Stimulated activated CD8-positive, alpha-beta memory T cell treated with anti-CD3 and anti-CD28 coated beads, Interleukin-15, amount 100 ng/mL, for 4 hours (primary cell): Measurements from ENCODE around the gene RUBCNL.
"Not testable (repeated sequence)": the region's sequence is repeated elsewhere in the genome, so short reads cannot be mapped to it uniquely, and the experiment has no call there.

Source experiments
- DNase-seq, 2 donors: peaks; one replicate each; pipeline ENCODE4 v3.0.0-alpha.2; 2020; ENCODE audit warnings: low read depth in 2 of 2

The RUBCNL gene

GRCh38 chr13:46387064-46387851 lies at the start of gene RUBCNL:
Gene RUBCNL, minus strand, starts transcription at chr13:46387252. Its CDS starts 14,777 bp downstream, at chr13:46372475.
- DNase-seq, result no peak

- not testable (repeated sequence) for DNase-seq
These were observed 42.5 kb upstream of the RUBCNL start for GRCh38 chr13:46429558-46429957.

GRCh38 chr13:46405457-46405856 lies 18.4 kb upstream of the RUBCNL start:
- DNase-seq, result no peak

GRCh38 chr13:46404733-46405100 lies 17.7 kb upstream of the RUBCNL start:
- no peak for DNase-seq

- no peak for DNase-seq
These were observed 17.0 kb upstream of the RUBCNL start for GRCh38 chr13:46403851-46404732.

- DNase-seq, result no peak
These were observed 15.1 kb upstream of the RUBCNL start for GRCh38 chr13:46402178-46402577.

GRCh38 chr13:46401432-46401831 lies 14.4 kb upstream of the RUBCNL start:
- DNase-seq, result no peak

GRCh38 chr13:46396341-46396740 lies 9.3 kb upstream of the RUBCNL start:
- no peak for DNase-seq

GRCh38 chr13:46392967-46393366 lies 5.9 kb upstream of the RUBCNL start:
- no peak for DNase-seq

- DNase-seq, result no peak
These were observed 2.7 kb upstream of the RUBCNL start for GRCh38 chr13:46389457-46390451.

- DNase-seq, result no peak
These were observed 1.8 kb upstream of the RUBCNL start for GRCh38 chr13:46388846-46389245.

GRCh38 chr13:46388308-46388707 lies 1.3 kb upstream of the RUBCNL start:
- no peak for DNase-seq

GRCh38 chr13:46386392-46387063 lies 524 bp downstream of the RUBCNL start:
- no peak for DNase-seq

- DNase-seq, result no peak
These were observed 1.1 kb downstream of the RUBCNL start for GRCh38 chr13:46385946-46386345.

GRCh38 chr13:46383383-46383782 lies 3.7 kb downstream of the RUBCNL start:
- no peak for DNase-seq

GRCh38 chr13:46382224-46382623 lies 4.8 kb downstream of the RUBCNL start:
- no peak for DNase-seq

GRCh38 chr13:46380242-46380641 lies 6.8 kb downstream of the RUBCNL start:
- DNase-seq, result no peak

- DNase-seq, result no peak
These were observed 7.4 kb downstream of the RUBCNL start for GRCh38 chr13:46379611-46380010.

GRCh38 chr13:46378411-46378810 lies 8.6 kb downstream of the RUBCNL start:
- no peak for DNase-seq

GRCh38 chr13:46377554-46377953 lies 9.5 kb downstream of the RUBCNL start:
- DNase-seq, result no peak

GRCh38 chr13:46374710-46375109 lies 12.3 kb downstream of the RUBCNL start:
- no peak for DNase-seq
